Choroid plexus epithelial cell (primary cell): Measurements from ENCODE around the gene MPDU1.

ENCODE experiments used
- DNase-seq: peaks from one replicate; pipeline ENCODE4 v3.0.0-alpha.2; 2010; ENCODE audit warnings: low read depth
- H3K4me3 ChIP-seq: 2 replicates; pipeline ENCODE4 v1.5.1; 2011; ENCODE audit warnings: low read depth, mild to moderate bottlenecking, control low read depth, low read length, moderate library complexity
- CTCF ChIP-seq: conservative IDR thresholded peaks from 2 replicates; pipeline ENCODE4 v1.5.1; 2011; ENCODE audit warnings: low read depth, mild to moderate bottlenecking, control low read depth, inconsistent platforms, low read length, moderate library complexity

MPDU1 gene

GRCh38 chr17:7583253-7584109 is at the start of gene MPDU1:
MPDU1 (plus strand) TSS chr17:7583852; CDS start chr17:7583863, 11 bp downstream.
- TF ChIP-seq CTCF = no peak
- DNase-seq = peak; percentile 98

GRCh38 chr17:7538050-7538449 is 45.6 kb upstream of the MPDU1 start:
- no peak overlapping the region for H3K4me3 ChIP-seq
- TF ChIP-seq CTCF = no peak
- DNase-seq = no peak

More at GRCh38 chr17:7583253-7584109, at the start of gene MPDU1:
- H3K4me3 ChIP-seq = peak within 1 kb of the TSS; percentile 96

GRCh38 chr17:7538891-7539545 is 44.6 kb upstream of the MPDU1 start:
- no peak for TF ChIP-seq CTCF
- peak; percentile 19 for DNase-seq

GRCh38 chr17:7541074-7541621 is 42.5 kb upstream of the MPDU1 start:
- H3K4me3 ChIP-seq = no peak overlapping the region
- TF ChIP-seq CTCF = no peak
- DNase-seq = no peak

More at GRCh38 chr17:7538891-7539545, 44.6 kb upstream of the MPDU1 start:
- H3K4me3 ChIP-seq = no peak overlapping the region

GRCh38 chr17:7544911-7545310 is 38.7 kb upstream of the MPDU1 start:
- no peak for TF ChIP-seq CTCF
- no peak for DNase-seq
- no peak overlapping the region for H3K4me3 ChIP-seq

GRCh38 chr17:7548585-7549400 is 34.9 kb upstream of the MPDU1 start, which contains the start of gene TNFSF12:
TNFSF12 (plus strand) TSS chr17:7549058; CDS start chr17:7549154, 96 bp downstream.
- DNase-seq = peak; percentile 11
- TF ChIP-seq CTCF = no peak
- peak within 1 kb of the TSS; percentile 65 for H3K4me3 ChIP-seq
